Large intestine (tissue), 3 donors: ENCODE data around the gene MAML3. TPM values are rescaled to one million over a fixed set of nuclear protein-coding genes. Genes with fewer than 3 reads are reported as not detected.
A peak's percentile ranks its signal among the peaks of the same experiment; 100 is the strongest.

Experiments used
- DNase-seq, 2 donors: peaks; one replicate each; pipeline versions ENCODE4 v3.0.0 to v3.0.0-alpha.2; 2013
- H3K27ac ChIP-seq: one replicate; pipeline ENCODE4 v1.5.1; 2013; ENCODE audit warnings: low read length
- H3K27me3 ChIP-seq: 2 replicates; pipeline ENCODE4 v1.6.1; 2013; ENCODE audit warnings: low read length; ENCODE audit not compliant: control insufficient read depth, insufficient read depth
- H3K36me3 ChIP-seq: 2 replicates; pipeline ENCODE4 v1.6.1; 2013; ENCODE audit warnings: low read length; ENCODE audit not compliant: control insufficient read depth, insufficient read depth
- H3K4me1 ChIP-seq: one replicate; pipeline ENCODE4 v1.6.1; 2013; ENCODE audit warnings: low read length; ENCODE audit not compliant: control insufficient read depth, insufficient read depth
- H3K4me3 ChIP-seq: one replicate; pipeline ENCODE4 v1.5.1; 2013; ENCODE audit warnings: low read length
- H3K9me3 ChIP-seq: one replicate; pipeline ENCODE4 v1.6.1; 2013; ENCODE audit warnings: mild to moderate bottlenecking, low read depth, low read length, moderate library complexity; ENCODE audit not compliant: control insufficient read depth
- WGBS: methylation state at CpG from one replicate; pipeline ENCODE4 v1.1.5; 2013; ENCODE audit warnings: low lambda C conversion rate; ENCODE audit not compliant: insufficient coverage; 5-methylcytosine and 5-hydroxymethylcytosine counted together
- polyA plus RNA-seq: library from polyadenylated mRNA; unstranded; fragments of 120-200 nt; gene quantifications from one replicate; pipeline ENCODE4 v1.2.1, GENCODE V29; 2013

MAML3 gene
- polyA plus RNA-seq, 1 donor = 10.6 TPM

GRCh38 chr4:139781066-139781465 is 372.9 kb downstream of the MAML3 start:
- Histone ChIP-seq H3K4me1 (no peaks in the 10 kb centered on the region), H3K36me3 (no peaks in the 10 kb centered on the region), H3K9me3 (no peaks in the 10 kb centered on the region), H3K4me3 (no peak overlapping the region), H3K27ac (no peak overlapping the region), H3K27me3 (no peaks in the 10 kb centered on the region)
- no peak for DNase-seq
- 100% methylated on average over 1 of the region's 3 CpGs for WGBS

- Histone ChIP-seq H3K27ac (no peak overlapping the region), H3K4me3 (no peak overlapping the region), H3K4me1 (no peaks in the 10 kb centered on the region), H3K9me3 (no peaks in the 10 kb centered on the region), H3K27me3 (no peaks in the 10 kb centered on the region), H3K36me3 (no peaks in the 10 kb centered on the region)
- DNase-seq = no peak
- no CpG with 5 or more reads among the region's 9 CpGs for WGBS
These were observed 374.3 kb downstream of the MAML3 start for GRCh38 chr4:139779691-139780090.

- no peak overlapping the region for H3K27ac ChIP-seq
- H3K4me1 ChIP-seq = no peaks in the 10 kb centered on the region
- no peaks in the 10 kb centered on the region for H3K36me3 ChIP-seq
- no peaks in the 10 kb centered on the region for H3K27me3 ChIP-seq
- no peak for DNase-seq
- WGBS = 100% methylated on average over 2 of the region's 3 CpGs
- H3K9me3 ChIP-seq = no peaks in the 10 kb centered on the region
- no peak overlapping the region for H3K4me3 ChIP-seq
These were observed 376.2 kb downstream of the MAML3 start for GRCh38 chr4:139777757-139778156.

GRCh38 chr4:139776235-139776634 is 377.7 kb downstream of the MAML3 start:
- Histone ChIP-seq H3K36me3 (no peaks in the 10 kb centered on the region), H3K9me3 (no peaks in the 10 kb centered on the region), H3K27me3 (no peaks in the 10 kb centered on the region), H3K4me1 (no peaks in the 10 kb centered on the region), H3K27ac (no peak overlapping the region), H3K4me3 (no peak overlapping the region)
- WGBS = 40% methylated on average over 1 of the region's 4 CpGs
- DNase-seq = no peak

GRCh38 chr4:139774759-139775487 is 379.1 kb downstream of the MAML3 start:
- Histone ChIP-seq H3K27ac (no peak overlapping the region), H3K9me3 (no peaks in the 10 kb centered on the region), H3K4me3 (no peak overlapping the region), H3K27me3 (no peaks in the 10 kb centered on the region), H3K4me1 (no peaks in the 10 kb centered on the region), H3K36me3 (no peaks in the 10 kb centered on the region)
- WGBS = no CpG with 5 or more reads among the region's 6 CpGs
- DNase-seq = no peak

GRCh38 chr4:139773560-139774318 is 380.2 kb downstream of the MAML3 start:
- WGBS = no CpG with 5 or more reads among the region's 6 CpGs

GRCh38 chr4:139770361-139770760 is 383.6 kb downstream of the MAML3 start:
- Histone ChIP-seq H3K36me3 (no peaks in the 10 kb centered on the region), H3K4me3 (no peak overlapping the region), H3K27ac (no peak overlapping the region), H3K27me3 (no peaks in the 10 kb centered on the region), H3K9me3 (no peaks in the 10 kb centered on the region), H3K4me1 (peaks cover 4% of the 10 kb centered on the region)
- DNase-seq = no peak
- 60% methylated on average over 1 of the region's 4 CpGs for WGBS

More at GRCh38 chr4:139773560-139774318, 380.2 kb downstream of the MAML3 start:
- Histone ChIP-seq H3K4me1 (peaks cover 4% of the 10 kb centered on the region), H3K27ac (no peak overlapping the region), H3K27me3 (no peaks in the 10 kb centered on the region), H3K36me3 (no peaks in the 10 kb centered on the region), H3K4me3 (no peak overlapping the region), H3K9me3 (no peaks in the 10 kb centered on the region)
- DNase-seq = no peak

- no peak overlapping the region for H3K27ac ChIP-seq
These were observed 384.6 kb downstream of the MAML3 start for GRCh38 chr4:139769364-139769763.

GRCh38 chr4:139768896-139769295 is 385.1 kb downstream of the MAML3 start:
- no peaks in the 10 kb centered on the region for H3K36me3 ChIP-seq
- H3K27ac ChIP-seq = no peak overlapping the region
- H3K27me3 ChIP-seq = no peaks in the 10 kb centered on the region
- no peaks in the 10 kb centered on the region for H3K9me3 ChIP-seq
- no peak for DNase-seq
- 40% methylated on average over 1 of the region's 4 CpGs for WGBS
- H3K4me1 ChIP-seq = peaks cover 4% of the 10 kb centered on the region
- no peak overlapping the region for H3K4me3 ChIP-seq

More at GRCh38 chr4:139769364-139769763, 384.6 kb downstream of the MAML3 start:
- no peaks in the 10 kb centered on the region for H3K27me3 ChIP-seq
- H3K4me3 ChIP-seq = no peak overlapping the region
- no CpG with 5 or more reads among the region's 4 CpGs for WGBS
- no peaks in the 10 kb centered on the region for H3K36me3 ChIP-seq
- no peaks in the 10 kb centered on the region for H3K9me3 ChIP-seq
- DNase-seq = peak; percentile 51 to 76
- H3K4me1 ChIP-seq = peaks cover 4% of the 10 kb centered on the region

- H3K4me3 ChIP-seq = no peak overlapping the region
- no peaks in the 10 kb centered on the region for H3K9me3 ChIP-seq
- no peak overlapping the region for H3K27ac ChIP-seq
- no peak for DNase-seq
- H3K27me3 ChIP-seq = no peaks in the 10 kb centered on the region
- WGBS = no CpG with 5 or more reads among the region's 1 CpG
- peaks cover 4% of the 10 kb centered on the region for H3K4me1 ChIP-seq
- no peaks in the 10 kb centered on the region for H3K36me3 ChIP-seq
These were observed 385.6 kb downstream of the MAML3 start for GRCh38 chr4:139768366-139768765.
